GM18508 (cell line): ENCODE results near the gene OBSCN.

Experiments
- ATAC-seq: cut with Tn5 transposase; IDR thresholded peaks from one replicate; pipeline ENCODE4 v1.9.1; 2021; ENCODE audit warnings: moderate number of reproducible peaks; ENCODE audit not compliant: insufficient read depth, unreplicated experiment

OBSCN gene

DNA sequence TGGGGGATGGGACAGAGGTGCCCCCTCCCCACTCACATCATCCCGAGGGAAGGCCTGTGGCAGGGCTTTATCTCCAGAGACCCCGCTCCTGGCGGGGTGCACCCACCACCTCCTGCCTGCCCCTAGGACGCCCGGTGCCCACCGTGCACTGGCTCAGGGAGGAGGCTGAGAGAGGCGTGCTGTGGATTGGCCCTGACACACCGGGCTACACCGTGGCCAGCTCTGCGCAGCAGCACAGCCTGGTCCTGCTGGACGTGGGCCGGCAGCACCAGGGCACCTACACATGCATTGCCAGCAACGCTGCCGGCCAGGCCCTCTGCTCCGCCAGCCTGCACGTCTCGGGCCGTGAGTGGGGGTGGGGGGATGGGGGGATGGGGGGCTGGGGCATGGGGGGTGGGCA is 127.1 kb downstream of the OBSCN start:
- ATAC-seq: no peak

DNA sequence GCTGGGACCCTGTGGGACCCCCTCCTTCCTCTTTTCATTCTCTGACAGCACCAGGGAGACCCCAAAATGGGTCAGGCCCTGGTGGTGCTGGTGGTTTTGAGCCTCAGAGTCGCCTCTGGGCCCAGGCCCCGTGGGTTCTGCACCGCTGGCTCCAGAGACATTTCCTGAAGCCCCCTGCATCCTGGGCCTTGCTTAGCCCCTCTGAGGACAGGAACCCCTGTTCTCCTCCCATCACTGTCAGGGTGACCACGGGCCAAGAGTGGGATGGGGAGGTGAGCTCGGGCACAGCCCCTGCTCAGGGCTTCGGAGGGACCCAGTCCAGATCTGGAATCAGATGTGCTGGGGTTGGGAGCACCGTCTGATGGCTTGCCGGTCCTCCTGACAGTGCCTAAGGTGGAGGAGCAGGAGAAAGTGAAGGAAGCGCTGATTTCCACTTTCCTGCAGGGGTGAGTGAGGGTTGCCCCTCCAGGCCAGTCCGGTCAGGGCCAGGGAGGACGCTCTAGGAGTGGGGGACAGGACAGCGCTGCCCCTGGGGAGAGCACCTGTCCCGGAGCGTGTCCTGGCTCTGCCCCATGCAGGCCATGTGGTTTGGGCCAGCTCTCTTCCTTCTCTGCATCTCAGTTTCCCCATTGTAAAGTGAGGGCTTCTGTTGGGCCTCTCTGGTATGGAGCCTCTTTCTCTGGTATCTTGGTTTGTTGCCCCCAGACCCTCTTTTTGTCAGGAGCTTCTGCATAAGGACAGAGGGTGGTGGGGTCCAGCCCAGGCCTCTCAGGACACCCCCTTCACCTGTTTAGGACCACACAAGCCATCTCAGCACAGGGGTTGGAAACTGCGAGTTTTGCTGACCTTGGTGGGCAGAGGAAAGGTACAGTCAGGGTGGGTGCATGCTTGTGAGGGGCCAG is 127.8 kb downstream of the OBSCN start:
- ATAC-seq: no peak

DNA sequence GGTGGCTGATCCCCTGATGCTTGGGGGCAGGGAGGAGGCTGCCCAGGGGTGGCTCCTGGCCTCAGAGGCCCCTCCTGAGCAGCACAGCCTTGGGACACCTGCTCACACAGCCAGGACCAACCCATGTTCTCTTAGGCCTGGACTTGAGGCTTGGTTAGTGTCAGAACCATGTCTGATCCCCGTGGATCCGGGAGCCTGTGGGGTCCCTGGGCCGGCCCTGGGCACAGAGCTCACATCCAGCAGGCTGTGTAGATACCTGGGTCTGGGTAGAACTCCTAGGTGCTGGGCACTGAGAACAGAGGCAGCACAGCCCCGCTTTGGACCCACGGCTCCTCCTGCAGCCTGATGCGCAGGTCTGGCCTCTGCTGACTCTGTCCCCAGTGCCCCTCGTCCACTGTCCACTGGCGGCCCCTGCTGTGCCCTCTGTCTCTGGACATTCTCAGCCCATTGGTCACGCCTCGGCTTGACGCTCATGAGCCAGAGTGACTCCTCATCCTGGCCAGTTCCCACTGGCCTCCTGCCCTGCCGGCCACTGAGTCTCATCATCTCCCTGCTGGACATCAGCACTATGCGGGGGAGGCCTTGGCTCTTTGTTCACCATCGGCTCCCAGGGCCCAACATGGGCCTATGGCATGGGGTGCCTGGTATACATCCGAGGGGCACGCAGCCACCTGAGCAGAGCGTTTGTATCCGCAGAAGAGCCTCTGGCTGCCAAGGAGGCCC is 128.6 kb downstream of the OBSCN start:
- no peak for ATAC-seq

DNA sequence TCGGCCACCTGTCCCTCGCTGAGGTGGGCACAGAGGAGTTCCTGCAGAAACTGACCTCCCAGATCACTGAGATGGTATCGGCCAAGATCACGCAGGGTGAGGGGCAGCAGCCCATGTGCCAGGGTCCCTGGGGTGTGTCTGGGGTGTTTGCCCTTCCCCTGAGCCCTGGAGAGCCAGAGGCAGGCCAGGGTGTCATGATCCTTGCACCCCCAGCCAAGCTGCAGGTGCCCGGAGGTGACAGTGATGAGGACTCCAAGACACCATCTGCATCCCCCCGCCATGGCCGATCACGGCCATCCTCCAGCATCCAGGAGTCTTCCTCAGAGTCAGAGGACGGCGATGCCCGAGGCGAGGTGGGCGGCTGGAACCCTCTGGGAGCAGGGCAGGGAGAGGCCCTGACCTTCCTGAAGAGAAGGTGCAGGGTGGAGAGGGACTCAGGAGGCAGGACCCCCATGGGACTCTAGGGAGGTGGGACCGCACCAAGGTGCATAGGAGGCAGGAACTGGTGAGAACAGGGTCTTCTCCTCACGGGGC is 129.3 kb downstream of the OBSCN start:
- ATAC-seq: no peak

DNA sequence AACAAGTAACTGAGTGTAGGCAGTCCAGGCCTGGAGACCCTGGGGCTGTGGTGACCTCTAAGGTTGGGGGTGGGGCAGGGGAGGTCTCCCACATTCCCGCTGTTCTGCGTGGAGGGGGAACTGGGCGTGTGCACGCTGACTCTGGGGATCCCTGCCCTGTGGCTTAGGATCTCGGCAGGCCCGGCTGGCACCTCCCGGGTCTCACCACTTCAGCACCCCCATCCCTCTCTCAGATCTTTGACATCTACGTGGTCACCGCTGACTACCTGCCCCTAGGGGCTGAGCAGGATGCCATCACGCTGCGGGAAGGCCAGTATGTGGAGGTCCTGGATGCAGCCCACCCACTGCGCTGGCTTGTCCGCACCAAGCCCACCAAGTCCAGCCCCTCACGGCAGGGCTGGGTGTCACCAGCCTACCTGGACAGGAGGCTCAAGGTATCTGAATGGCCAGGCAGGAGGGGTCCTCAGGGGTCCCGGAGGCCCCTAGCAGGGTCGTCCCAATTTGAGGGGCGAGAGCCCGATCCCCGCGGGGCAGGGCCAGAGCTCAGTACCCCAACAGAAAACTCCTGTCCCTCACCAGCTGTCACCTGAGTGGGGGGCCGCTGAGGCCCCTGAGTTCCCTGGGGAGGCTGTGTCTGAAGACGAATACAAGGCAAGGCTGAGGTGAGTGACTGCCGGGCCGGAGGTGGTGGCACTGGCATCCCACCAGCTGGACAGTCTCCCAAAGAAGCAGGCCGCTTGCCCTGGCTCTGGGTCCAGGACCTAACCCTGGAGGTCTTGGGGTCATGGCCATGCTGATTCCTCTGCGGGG is 130.1 kb downstream of the OBSCN start:
- ATAC-seq: no peak

DNA sequence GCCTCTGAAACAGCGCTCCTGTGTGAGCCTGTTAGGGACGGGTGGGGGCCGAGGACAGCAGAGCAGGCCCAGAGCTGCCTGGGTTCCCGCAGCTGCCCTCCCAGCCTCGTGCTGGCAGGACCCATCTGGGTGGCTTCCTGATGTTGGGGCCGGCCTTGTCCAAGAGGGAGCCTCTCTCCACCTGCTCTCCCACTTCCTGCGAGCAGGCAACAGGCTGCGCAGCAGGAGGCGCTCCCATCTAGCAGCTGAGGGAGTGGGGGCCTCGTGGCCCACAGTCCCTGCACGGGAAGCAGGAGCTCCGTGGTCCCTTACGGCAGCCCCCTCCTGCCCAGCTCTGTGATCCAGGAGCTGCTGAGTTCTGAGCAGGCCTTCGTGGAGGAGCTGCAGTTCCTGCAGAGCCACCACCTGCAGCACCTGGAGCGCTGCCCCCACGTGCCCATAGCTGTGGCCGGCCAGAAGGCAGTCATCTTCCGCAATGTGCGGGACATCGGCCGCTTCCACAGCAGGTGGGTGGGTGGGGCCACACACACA is 130.7 kb downstream of the OBSCN start:
- no peak for ATAC-seq

DNA sequence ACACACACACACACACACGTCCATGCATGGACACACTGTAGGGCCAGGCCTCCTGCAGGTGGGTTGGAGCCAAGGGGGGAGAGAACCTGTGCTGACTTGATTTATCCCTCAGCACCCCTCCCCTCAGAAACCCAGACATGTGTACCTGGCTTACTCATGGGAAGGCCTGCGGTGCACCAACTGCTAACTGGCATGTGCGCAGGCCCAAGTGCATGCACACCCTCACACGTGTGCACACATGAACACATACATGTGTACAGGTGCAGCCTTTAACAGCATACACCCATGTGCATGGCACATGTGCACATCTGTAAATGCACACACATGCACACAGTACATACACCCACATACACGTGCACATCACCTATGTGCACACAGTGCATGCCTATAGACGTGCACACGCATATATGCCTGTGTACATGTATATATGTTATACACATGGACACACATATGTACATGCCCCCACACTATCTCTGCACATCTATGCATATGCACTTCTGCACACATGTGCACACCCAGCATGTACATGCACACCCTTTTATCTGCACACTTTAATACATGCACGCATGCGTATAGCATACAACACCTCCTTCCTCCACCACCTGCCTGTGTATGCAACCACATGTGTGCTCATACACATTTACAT is 131.3 kb downstream of the OBSCN start:
- no peak for ATAC-seq

DNA sequence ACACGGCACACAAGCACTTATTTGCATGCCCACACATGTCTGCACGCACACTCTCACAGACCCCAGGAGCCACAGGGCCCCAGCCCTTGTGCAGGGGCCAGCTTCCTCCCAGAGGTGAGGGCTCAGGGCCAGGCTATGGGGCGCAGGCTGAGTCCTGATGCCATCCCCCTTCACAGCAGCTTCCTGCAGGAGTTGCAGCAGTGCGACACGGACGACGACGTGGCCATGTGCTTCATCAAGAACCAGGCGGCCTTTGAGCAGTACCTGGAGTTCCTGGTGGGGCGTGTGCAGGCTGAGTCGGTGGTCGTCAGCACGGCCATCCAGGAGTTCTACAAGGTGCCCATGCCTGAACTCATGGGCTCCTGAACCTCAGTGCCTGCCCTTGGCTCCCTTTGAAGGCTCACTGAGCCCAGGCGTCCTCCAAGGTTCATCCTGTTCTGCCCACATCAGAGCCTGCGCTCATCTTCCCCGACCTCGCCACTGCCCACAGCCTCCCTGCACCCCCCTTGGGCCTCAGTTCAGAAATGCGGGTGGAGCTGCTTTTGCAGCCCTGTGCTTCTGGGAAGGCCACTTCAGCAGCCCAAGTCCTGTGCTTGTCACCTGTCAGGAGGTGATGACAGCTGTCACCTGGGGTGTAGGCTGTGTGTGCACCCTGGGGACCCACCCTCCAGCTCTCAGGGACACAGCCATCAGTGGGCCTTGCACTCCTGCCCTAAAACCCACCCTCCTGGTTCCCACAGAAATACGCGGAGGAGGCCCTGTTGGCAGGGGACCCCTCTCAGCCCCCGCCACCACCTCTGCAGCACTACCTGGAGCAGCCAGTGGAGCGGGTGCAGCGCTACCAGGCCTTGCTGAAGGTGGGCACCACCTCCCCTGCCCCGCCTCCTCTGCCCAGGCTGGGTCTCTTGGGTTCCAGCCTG is 132.2 kb downstream of the OBSCN start:
- no peak for ATAC-seq

DNA sequence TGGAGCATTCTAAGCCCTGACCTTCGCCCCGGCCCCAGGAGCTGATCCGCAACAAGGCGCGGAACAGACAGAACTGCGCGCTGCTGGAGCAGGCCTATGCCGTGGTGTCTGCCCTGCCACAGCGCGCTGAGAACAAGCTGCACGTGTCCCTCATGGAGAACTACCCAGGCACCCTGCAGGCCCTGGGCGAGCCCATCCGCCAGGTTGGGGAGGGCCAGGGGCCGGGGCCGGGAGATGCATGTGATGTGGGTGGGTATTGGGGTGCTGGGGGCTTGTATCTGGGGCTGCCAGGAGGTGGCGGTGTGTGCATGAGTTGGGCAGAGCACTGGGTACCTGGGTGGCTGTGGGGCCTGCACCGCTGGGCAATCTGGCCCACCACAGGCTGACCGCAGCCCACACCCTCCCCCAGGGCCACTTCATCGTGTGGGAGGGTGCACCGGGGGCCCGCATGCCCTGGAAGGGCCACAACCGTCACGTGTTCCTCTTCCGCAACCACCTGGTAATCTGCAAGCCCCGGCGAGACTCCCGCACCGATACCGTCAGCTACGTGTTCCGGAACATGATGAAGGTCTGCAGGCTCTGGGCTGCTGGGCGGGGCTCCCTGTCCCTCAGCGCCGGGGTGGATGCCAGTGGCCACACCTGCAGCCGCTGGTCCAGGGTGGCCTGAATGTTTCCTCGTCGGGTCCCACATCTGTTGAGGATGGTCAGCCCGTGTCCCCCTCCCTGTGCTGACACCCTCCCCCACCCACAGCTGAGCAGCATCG is 133.0 kb downstream of the OBSCN start:
- no peak for ATAC-seq

DNA sequence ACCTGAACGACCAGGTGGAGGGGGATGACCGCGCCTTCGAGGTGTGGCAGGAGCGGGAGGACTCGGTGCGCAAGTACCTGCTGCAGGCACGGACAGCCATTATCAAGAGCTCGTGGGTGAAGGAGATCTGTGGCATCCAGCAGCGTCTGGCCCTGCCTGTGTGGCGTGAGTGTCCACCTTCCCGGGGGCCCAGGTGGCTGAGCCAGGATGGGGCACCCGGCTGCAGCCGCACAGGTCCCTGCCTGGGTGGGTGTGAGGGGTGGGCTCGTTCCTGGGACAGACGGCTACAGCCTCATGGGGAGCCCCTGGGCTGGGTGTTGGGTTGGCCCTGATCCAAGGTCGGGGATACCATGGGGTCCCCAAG is 133.6 kb downstream of the OBSCN start:
- ATAC-seq: no peak

DNA sequence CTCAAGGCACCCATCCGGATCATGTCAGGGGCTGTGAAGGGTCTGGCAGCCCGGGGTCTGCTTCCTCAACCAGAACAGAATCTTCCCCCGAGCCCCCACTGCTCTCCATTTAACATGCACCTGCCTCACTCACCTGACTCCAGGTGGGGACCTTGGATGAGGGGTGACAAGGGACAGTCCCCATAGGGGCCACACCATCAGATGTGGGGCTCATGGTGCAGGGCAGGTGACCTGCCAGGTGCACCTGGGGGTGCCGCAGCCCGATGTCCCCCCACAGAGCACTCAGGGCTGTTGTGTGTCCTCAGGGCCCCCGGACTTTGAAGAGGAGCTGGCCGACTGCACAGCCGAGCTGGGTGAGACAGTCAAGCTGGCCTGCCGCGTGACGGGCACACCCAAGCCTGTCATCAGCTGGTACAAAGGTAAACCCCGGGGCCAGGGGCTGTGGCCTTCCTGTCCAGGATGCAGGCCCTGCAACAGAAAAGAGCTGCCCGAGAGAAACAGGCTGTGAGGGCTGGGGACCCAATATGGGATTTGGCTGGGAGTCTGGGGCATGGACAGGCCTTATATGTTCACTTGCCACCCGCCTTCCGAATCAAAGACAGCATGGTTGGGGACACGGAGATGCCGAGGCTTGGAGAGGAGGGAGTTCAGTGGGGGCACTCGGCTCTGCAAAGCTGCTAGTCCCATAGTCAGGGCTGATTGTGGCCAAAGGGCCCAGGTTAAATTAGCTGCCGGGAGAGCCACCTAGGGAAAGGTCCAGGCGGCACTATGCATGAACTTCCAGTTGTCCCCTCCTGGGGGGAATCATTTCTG is 134.2 kb downstream of the OBSCN start:
- ATAC-seq: no peak

DNA sequence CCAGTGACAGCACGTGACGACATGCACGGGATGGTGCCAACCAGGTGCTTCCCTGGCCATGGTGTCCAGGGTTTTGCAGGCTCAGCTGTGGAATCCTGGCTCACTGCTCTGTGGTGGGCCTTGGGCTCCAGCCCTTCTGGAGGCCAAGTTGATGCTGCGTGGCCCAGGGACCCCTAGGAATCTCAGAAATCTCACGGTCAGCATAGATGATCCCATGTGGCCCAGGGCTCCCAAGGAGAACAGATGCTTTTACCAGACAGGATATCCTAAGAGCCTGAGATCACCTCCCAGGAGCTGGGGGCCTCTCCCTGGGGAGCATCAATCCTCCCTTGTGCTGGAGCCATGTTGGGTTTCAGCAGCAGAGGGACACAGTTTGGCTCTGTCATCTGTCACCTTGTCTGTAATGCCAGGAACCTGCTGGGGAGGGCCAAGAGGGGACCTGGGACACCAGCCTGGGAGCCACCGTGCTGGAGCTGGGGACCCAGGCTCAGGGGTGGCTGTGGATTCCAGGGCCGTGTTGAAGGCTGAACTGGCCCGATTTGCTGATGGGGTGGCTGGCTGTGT is 134.9 kb downstream of the OBSCN start:
- no peak for ATAC-seq

DNA sequence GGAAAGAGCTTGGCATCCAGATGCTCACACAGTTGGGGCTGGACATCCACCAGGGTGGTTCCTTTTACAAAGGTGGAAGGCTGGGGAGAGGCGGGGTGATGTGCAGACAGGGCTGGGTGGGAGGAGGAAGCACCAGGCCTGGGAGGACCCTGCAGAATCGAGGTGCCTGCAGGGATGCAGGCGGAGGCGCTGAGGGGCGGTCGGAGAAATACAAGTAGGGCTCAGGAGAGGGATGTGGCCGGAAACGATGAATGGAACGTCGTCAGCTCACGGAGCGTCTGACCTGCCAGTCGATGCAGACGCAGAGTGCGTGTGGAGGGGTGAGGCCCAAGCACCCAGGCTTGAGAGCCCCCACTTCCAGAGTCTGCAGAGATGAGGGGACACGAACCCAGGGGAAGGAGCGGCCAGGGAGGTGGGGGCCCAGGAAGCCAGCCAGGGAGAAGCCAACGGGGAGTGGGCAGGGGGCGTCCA is 135.4 kb downstream of the OBSCN start:
- no peak for ATAC-seq

DNA sequence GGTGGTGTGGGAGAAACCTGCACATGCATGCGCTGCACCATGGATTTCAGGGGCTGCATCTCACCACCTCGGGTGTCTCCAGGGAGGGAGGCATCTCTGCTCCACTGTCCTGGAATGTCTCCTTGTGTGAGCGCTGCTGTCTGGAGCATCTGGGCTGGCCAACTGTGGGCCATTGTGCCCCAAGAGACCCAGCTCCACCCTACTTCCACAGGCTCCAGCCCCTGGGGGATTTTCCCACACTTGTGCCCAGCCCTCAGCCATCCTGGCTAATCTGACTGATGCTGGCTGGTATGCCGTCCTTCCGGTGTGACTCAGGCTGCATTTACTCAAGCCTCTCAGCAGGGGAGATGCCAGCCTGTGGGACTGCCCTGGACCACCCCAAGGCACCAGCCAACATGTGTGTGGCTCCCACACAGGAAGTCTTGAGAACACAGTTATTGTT is 136.8 kb downstream of the OBSCN start:
- no peak for ATAC-seq

DNA sequence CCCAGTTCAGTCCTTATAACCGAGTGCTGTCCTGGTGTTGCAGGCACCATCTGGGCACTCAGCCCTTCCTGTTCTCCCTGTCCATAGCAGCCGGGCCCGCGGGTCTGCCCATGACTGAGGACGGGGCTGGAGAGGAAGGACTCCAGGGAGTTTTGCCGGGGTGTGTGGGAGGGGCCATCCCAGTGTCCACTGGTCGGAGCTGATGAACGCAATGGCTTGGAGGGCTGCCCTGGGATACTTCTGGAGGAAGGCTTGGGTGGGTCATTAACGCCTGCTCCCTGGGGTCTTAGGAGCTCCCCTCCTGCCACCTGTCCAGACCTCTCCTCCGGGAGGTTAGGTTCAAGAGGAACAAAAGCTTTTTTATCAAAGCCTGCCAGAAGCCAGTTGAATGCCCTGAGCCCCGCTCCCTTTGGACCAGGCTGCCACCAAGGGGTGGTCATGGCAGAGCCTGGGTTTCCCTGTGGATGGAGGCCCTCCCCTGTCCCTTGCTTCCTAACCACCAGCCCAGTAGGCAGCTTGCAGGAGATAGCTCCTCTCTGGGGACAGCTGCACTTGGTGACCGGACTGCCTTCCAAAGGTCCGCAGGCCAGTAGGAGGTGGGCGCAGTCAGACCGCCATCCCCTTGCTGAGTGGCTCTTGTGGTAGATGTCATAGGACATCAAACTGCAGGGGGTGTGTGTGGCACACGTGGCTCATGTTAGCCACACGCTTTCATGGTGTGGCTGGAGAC is 137.5 kb downstream of the OBSCN start:
- no peak for ATAC-seq

DNA sequence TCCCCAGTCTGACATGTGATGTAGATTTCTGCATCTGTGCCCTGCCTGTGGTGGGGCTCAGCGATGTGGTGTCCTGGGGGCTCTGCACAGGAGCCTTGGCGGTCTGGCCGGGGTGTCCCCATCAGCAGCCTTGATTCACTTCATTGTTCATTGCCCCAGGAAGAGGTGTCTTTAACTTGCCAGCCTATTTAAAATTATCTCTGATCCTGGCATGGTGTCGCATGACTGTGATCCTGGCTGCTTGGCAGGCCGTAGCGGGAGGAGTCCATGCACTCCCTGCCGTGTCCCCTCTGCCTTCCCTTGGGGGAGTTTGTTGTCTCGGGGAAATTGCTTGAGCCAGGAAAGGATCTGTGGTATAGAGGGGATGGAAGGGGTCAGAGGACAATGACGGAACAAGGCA is 138.9 kb downstream of the OBSCN start:
- ATAC-seq: no peak
